RWPE1 (cell line): ENCODE data around the gene ACD.

ENCODE experiments used
- CTCF ChIA-PET: fragments of 350-600 bp; sonication (Branson Sonifier 250); formaldehyde crosslinking; extraction: SDS; loops from one replicate; lab custom pipeline; 2021; lab: Yijun Ruan, JAX
- POLR2A ChIA-PET: fragments of 400-600 bp; formaldehyde crosslinking; extraction: SDS; loops from one replicate; lab custom pipeline; 2020; ENCODE audit warnings: antibody characterized with exemption; ENCODE audit not compliant: low non-redundant PET; lab: Yijun Ruan, JAX
- DNase-seq: peaks from one replicate; pipeline ENCODE4 v3.0.0; 2012; ENCODE audit warnings: low spot score
- H3K27ac ChIP-seq: fragments of 450-650 bp; 2 replicates; pipeline ENCODE4 v1.5.1; 2017
- CTCF ChIP-seq: fragments of 450-650 bp; conservative IDR thresholded peaks from 2 replicates; pipeline ENCODE4 v1.5.1; 2017; ENCODE audit warnings: low read depth, mild to moderate bottlenecking

ACD gene

GRCh38 chr16:67655363-67655762, 4.7 kb downstream of the ACD start:
- ChIA-PET POLR2A (no interaction called here), CTCF (no interaction called here)
- H3K27ac ChIP-seq, result no peak overlapping the region
- no peak for TF ChIP-seq CTCF
- DNase-seq, result no peak

GRCh38 chr16:67654403-67654911, 5.6 kb downstream of the ACD start:
- no peak overlapping the region for H3K27ac ChIP-seq
- ChIA-PET POLR2A (no interaction called here), CTCF (no interaction called here)
- no peak for TF ChIP-seq CTCF
- no peak for DNase-seq

- H3K27ac ChIP-seq, result no peak overlapping the region
- no peak for TF ChIP-seq CTCF
- POLR2A ChIA-PET, result no interaction called here
- CTCF ChIA-PET, result no interaction called here
- DNase-seq, result no peak
Measured at GRCh38 chr16:67653789-67654402, 6.2 kb downstream of the ACD start.

GRCh38 chr16:67653128-67653788, 6.8 kb downstream of the ACD start:
- TF ChIP-seq CTCF, result peak; percentile 37
- ChIA-PET POLR2A (no interaction called here), CTCF (interaction anchor here (0.9 to 1.1 kb wide), 2 partner anchors 90 to 132 kb away, joined by 3 to 4 read pairs; no protein-coding TSS in a partner anchor)
- no peak for DNase-seq
- H3K27ac ChIP-seq, result no peak overlapping the region

- CTCF ChIA-PET, result interaction anchor here (0.6 to 1.1 kb wide), 4 partner anchors 20 to 210 kb away, joined by 3 to 4 read pairs (median 3); no protein-coding TSS in a partner anchor
Measured at GRCh38 chr16:67652578-67653127, 7.4 kb downstream of the ACD start.

More at GRCh38 chr16:67652578-67653127, 7.4 kb downstream of the ACD start:
- no peak for TF ChIP-seq CTCF
- POLR2A ChIA-PET, result no interaction called here
- DNase-seq, result peak; percentile 66
- H3K27ac ChIP-seq, result no peak overlapping the region
